HUDEP-2 (cell line): Measurements from ENCODE around the gene ANKRD1.

Experiments
- DNase-seq, 76 experiments: peaks; one replicate each; lab custom pipeline; 2025; ENCODE audit not compliant: unreplicated experiment in 76 of 76; lab: John Stamatoyannopoulos, UW

Gene ANKRD1

GRCh38 chr10:90936276-90936659 is 15.4 kb upstream of the ANKRD1 start:
- DNase-seq: no peak

GRCh38 chr10:90935581-90936275 is 14.8 kb upstream of the ANKRD1 start:
- no peak for DNase-seq

GRCh38 chr10:90930971-90931871 is 10.3 kb upstream of the ANKRD1 start:
- no peak for DNase-seq

- no peak for DNase-seq
Measured at GRCh38 chr10:90930070-90930837, 9.4 kb upstream of the ANKRD1 start.

- no peak for DNase-seq
Measured at GRCh38 chr10:90929179-90929578, 8.3 kb upstream of the ANKRD1 start.

- DNase-seq: no peak
Measured at GRCh38 chr10:90927293-90927692, 6.4 kb upstream of the ANKRD1 start.

DNA sequence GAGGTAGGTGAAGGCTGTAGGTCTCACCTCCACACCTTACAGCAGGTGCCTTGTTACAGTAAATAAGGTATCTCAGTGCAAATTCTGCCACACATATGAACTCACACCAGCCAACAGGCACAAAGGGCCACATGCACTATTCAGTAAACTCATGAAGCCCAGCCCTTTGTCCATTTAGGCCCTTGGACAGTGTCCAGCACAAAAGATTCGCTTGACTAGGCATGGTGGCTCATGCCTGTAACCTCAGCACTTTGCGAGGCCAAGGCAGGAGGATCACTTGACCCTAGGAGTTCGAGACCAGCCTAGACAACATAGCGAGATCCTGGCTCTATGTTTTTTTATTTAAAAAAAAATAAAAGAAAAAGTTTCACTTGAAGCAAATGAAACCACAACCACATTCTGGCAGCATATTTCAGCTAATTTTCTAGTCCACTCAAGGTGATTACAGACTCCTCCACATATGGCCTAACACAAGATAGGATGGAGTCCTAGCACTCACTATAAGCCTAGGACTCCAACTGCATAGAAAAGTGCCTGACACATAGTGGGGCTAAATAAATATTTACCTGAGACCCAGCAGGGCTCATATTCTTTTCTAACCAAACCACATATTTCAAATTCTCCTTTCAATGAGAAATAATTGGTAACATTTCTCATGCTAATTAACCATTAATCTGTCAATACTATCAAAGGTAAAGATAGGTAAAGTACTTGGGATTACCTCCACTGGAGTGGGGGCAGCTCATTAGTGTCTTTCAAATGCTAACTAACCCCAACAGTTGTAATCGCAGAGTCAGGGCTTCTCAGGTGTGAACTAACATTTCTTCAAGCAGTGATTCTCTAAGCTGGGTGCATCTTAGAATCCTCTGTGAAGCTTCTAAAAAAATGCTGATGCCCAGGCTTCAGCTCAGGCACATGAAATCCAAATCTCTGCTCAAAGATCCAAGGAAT is 4.5 kb upstream of the ANKRD1 start:
- DNase-seq: no peak

GRCh38 chr10:90924552-90924951 is 3.7 kb upstream of the ANKRD1 start:
- DNase-seq: no peak

DNA sequence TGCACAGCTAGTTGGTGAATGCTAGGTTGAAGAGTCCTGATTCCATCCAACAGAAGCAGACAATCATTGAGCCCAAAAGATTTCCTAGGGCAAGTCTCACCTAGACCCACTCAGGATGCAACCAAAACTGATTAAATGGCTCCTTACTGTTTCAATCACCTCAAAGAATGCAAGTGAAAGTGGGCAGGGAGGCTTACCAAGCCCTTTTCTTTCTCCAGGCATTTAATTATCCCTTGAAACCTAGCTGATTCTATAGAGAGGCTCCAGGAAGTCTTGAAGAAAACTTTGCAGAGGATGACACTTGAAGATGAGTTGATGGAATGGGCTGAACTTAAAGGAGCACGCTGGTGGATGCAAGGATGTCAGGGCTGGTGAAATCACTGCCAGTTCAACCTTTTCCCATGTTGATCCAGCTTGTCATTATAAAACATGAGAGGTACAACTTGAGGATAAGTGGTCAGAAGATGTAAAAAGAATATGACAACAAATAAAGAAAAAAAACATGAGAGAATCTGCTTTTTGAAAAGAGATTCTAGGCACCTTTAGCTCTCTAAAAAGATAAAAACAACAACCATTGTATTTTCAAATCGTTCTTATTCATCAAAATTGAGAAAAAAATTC is 2.3 kb upstream of the ANKRD1 start:
- no peak for DNase-seq

- no peak for DNase-seq
Measured at GRCh38 chr10:90921906-90922305, 1.0 kb upstream of the ANKRD1 start.

DNA sequence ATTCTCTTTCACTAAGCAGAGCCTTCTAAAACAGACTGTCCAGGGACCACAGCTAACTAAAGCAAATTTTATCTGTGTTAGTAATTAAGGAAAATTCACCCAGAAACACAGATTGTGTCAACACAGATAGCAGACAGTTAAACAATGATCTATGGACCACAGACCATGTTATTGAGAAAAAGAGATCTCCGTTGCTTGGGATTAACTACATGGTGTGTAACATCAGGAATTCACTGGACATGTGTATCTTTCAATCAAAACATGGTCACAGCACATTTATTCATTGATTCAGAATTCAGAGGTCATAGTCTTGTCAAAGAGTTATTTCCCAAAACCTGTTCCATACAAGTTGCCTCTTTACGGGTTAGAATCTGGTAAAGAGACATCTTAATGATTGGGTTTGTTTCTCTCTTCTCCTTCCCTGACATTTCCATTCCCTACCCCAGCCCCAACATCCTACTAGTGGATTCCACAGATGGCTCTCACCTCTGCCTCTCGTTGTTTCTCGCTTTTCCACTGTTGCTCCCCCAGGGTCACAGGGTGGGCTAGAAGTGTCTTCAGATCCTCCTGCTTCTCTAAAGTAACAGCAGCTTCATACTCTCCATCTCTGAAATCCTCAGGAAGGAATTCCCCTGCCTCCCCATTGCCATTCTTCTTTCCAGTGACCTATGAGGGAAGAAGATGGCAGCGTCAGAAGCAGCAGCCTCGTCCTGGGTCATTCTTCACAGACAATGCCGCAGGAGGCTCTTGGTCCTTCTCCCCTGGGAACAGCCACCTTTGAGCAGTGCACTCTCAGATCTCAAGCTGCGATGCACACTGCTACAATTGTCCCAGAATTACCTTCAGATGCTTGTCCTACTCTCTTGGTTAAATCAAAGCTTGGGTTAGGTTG is 958 bp downstream of the ANKRD1 start:
- no peak for DNase-seq

DNA sequence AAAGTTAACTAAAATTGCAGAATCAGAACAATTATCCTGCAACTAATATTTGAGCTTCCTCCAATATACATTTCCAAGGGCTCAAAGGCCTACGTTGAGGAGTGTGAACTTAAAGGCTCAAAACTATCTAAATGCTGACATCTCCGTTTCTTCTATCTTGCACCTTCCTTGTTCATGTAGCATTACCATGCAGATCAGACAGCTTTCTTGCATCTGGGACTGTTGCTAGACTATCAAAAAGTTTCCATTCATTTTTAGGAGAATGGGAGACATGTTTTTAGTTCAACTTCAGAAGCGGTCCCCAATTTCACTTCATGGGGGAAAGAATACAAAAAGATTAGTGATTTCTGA is 2.9 kb downstream of the ANKRD1 start:
- no peak for DNase-seq

- no peak for DNase-seq
Measured at GRCh38 chr10:90917238-90917967, 3.5 kb downstream of the ANKRD1 start.

GRCh38 chr10:90916392-90917237 is 4.3 kb downstream of the ANKRD1 start:
- no peak for DNase-seq

DNA sequence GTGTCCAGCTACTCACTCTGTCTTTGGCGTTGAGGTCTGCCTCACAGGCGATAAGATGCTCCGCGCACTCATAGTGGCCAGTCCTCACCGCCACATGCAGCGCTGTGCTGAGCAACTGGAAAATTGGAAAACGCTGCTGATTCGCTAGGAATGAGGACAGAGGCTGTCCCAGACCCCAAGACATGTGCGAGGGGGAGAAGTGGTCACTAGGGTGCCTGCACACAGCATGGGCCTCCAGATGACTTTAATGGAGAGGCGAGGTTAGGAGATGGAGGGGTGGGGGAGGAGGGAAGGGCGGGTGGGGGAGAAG is 5.2 kb downstream of the ANKRD1 start:
- DNase-seq: no peak

GRCh38 chr10:90914992-90915765 is 5.7 kb downstream of the ANKRD1 start:
- no peak for DNase-seq
